ENCODE measurements around the gene PRR11. TPM values are rescaled to one million over a fixed set of nuclear protein-coding genes. Genes with fewer than 3 reads are reported as not detected.

The PRR11 gene
- total and polyA plus RNA-seq, 2 donors (not counting 1 experiment from before 2014, with no cell fraction given) = 6.1 to 18.9 TPM

DNA sequence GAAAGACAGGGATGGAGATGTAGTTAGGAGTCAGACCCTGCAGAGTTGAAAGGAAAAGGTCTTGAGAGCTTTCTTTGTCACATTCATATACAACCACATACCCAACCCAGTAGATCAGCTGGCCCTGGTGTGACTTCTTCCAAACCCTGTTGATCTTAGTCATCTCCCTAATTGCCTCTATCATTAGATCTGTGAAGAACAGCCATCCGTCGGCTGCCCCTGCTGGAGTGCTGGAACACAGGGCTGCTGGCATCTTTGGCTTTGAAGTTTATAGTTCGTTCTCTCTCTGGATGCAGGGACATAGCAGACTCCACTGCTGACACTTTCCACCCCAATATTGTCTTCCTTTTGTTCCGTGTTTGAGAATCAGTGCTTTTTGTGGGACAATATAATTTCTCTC is 43.9 kb downstream of the PRR11 start:
- TF ChIP-seq, protein P1, sequence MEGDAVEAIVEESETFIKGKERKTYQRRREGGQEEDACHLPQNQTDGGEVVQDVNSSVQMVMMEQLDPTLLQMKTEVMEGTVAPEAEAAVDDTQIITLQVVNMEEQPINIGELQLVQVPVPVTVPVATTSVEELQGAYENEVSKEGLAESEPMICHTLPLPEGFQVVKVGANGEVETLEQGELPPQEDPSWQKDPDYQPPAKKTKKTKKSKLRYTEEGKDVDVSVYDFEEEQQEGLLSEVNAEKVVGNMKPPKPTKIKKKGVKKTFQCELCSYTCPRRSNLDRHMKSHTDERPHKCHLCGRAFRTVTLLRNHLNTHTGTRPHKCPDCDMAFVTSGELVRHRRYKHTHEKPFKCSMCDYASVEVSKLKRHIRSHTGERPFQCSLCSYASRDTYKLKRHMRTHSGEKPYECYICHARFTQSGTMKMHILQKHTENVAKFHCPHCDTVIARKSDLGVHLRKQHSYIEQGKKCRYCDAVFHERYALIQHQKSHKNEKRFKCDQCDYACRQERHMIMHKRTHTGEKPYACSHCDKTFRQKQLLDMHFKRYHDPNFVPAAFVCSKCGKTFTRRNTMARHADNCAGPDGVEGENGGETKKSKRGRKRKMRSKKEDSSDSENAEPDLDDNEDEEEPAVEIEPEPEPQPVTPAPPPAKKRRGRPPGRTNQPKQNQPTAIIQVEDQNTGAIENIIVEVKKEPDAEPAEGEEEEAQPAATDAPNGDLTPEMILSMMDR (conservative IDR thresholded peaks at IDR 0.05 in 1 of 2, IDR thresholded peaks at IDR 0.05 in 1 of 2; ENCODE audit: low read depth in 1 of 2, low read length in 2 of 2) = no peak
- TF ChIP-seq EZH2 (IDR thresholded peaks at IDR 0.05; ENCODE audit: low read length, missing control alignments) = no peak
- Histone ChIP-seq H3K9me3 (ENCODE audit: control insufficient read depth, insufficient read depth, low read depth, low read length) (no peaks in the 10 kb centered on the region), H3K4me2 (ENCODE audit: extremely low read depth, insufficient read depth, low read length) (no peak overlapping the region), H3K4me3 (replicated peaks in 1 of 4; ENCODE audit: control extremely low read depth in 1 of 4, insufficient read depth in 1 of 4, low read depth in 3 of 4, low read length in 4 of 4) (no peak overlapping the region), H2AFZ (ENCODE audit: low read length) (no peak overlapping the region), H3K27ac (ENCODE audit: insufficient read depth, low read length) (no peak overlapping the region), H3K36me3 (ENCODE audit: control insufficient read depth, insufficient read depth, low read length) (peaks cover 2% of the 10 kb centered on the region), H3K4me1 (ENCODE audit: control insufficient read depth, extremely low read depth, insufficient read depth, low read length) (no peaks in the 10 kb centered on the region), H4K20me1 (ENCODE audit: control insufficient read depth, extremely low read depth, insufficient read depth, low read length) (no peaks in the 10 kb centered on the region), H3K9ac (ENCODE audit: insufficient read depth, low read length) (no peak overlapping the region), H3K79me2 (ENCODE audit: control insufficient read depth, insufficient read depth, low read length) (no peaks in the 10 kb centered on the region), H3K27me3 (ENCODE audit: control insufficient read depth, insufficient read depth, low read length) (no peaks in the 10 kb centered on the region)
- no peak for DNase-seq (ENCODE audit: low read depth in 2 of 2)

DNA sequence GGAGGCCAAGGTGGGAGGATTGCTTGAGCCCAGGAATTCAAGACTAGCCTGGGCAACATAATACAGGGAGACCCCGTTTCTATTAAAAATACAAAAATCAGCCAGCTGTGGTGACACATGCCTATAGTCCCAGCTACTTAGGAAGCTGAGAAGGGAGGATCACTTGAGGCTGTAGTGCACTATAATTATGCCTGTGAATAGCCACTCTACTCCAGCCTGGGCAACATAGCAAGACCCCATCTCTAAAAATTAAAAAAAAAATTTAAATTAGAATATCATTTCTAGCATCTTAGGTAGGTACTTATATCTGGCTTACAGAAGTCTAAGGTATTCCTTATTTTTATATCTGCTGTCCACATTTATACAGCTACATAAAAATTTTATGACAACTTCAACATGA is 46.8 kb downstream of the PRR11 start:
- no peak overlapping the region for H3K4me2 ChIP-seq (ENCODE audit: extremely low read depth, insufficient read depth, low read length)
- no peak overlapping the region for H3K9ac ChIP-seq (ENCODE audit: insufficient read depth, low read length)
- no peaks in the 10 kb centered on the region for H3K27me3 ChIP-seq (ENCODE audit: control insufficient read depth, insufficient read depth, low read length)
- no peaks in the 10 kb centered on the region for H3K4me1 ChIP-seq (ENCODE audit: control insufficient read depth, extremely low read depth, insufficient read depth, low read length)
- DNase-seq (ENCODE audit: low read depth in 2 of 2) = no peak
- H3K9me3 ChIP-seq (ENCODE audit: control insufficient read depth, insufficient read depth, low read depth, low read length) = no peaks in the 10 kb centered on the region
- H2AFZ ChIP-seq (ENCODE audit: low read length) = no peak overlapping the region
- H3K79me2 ChIP-seq (ENCODE audit: control insufficient read depth, insufficient read depth, low read length) = no peaks in the 10 kb centered on the region
- TF ChIP-seq, protein P1 (conservative IDR thresholded peaks at IDR 0.05 in 1 of 2, IDR thresholded peaks at IDR 0.05 in 1 of 2; ENCODE audit: low read depth in 1 of 2, low read length in 2 of 2) = no peak
- TF ChIP-seq EZH2 (IDR thresholded peaks at IDR 0.05; ENCODE audit: low read length, missing control alignments) = no peak
- no peaks in the 10 kb centered on the region for H4K20me1 ChIP-seq (ENCODE audit: control insufficient read depth, extremely low read depth, insufficient read depth, low read length)
- H3K4me3 ChIP-seq (replicated peaks in 1 of 4; ENCODE audit: control extremely low read depth in 1 of 4, insufficient read depth in 1 of 4, low read depth in 3 of 4, low read length in 4 of 4) = no peak overlapping the region
- peaks cover 2% of the 10 kb centered on the region for H3K36me3 ChIP-seq (ENCODE audit: control insufficient read depth, insufficient read depth, low read length)
- H3K27ac ChIP-seq (ENCODE audit: insufficient read depth, low read length) = no peak overlapping the region

DNA sequence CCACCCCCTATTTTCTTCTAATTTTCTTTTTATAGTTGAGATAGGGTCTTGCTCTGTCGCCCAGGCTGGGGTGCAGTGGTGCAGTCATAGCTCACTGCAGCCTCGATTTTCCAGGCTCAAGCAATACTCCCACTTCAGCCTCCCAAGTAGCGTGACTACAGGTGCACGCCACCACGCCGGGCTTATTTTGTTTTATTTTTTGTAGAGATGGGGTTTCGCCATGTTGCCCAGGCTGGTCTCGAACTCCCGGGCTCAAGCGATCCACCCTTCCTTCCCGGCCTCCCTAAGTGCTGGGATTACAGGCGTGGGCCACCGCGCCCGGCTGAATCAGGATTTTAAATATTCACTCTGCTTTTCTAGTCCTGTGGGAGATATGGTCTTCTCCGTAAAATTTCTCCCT is 63.8 kb downstream of the PRR11 start:
- Histone ChIP-seq H4K20me1 (ENCODE audit: control insufficient read depth, extremely low read depth, insufficient read depth, low read length) (no peaks in the 10 kb centered on the region), H3K4me3 (replicated peaks in 1 of 4; ENCODE audit: control extremely low read depth in 1 of 4, insufficient read depth in 1 of 4, low read depth in 3 of 4, low read length in 4 of 4) (no peak overlapping the region), H3K4me2 (ENCODE audit: extremely low read depth, insufficient read depth, low read length) (no peak overlapping the region), H3K9ac (ENCODE audit: insufficient read depth, low read length) (no peak overlapping the region), H3K27me3 (ENCODE audit: control insufficient read depth, insufficient read depth, low read length) (no peaks in the 10 kb centered on the region), H2AFZ (ENCODE audit: low read length) (no peak overlapping the region), H3K9me3 (ENCODE audit: control insufficient read depth, insufficient read depth, low read depth, low read length) (no peaks in the 10 kb centered on the region), H3K27ac (ENCODE audit: insufficient read depth, low read length) (no peak overlapping the region), H3K36me3 (ENCODE audit: control insufficient read depth, insufficient read depth, low read length) (no peaks in the 10 kb centered on the region), H3K79me2 (ENCODE audit: control insufficient read depth, insufficient read depth, low read length) (no peaks in the 10 kb centered on the region), H3K4me1 (ENCODE audit: control insufficient read depth, extremely low read depth, insufficient read depth, low read length) (no peaks in the 10 kb centered on the region)
- TF ChIP-seq, protein P1 (conservative IDR thresholded peaks at IDR 0.05 in 1 of 2, IDR thresholded peaks at IDR 0.05 in 1 of 2; ENCODE audit: low read depth in 1 of 2, low read length in 2 of 2) = no peak
- TF ChIP-seq EZH2 (IDR thresholded peaks at IDR 0.05; ENCODE audit: low read length, missing control alignments) = no peak
- DNase-seq (ENCODE audit: low read depth in 2 of 2) = no peak

All from fibroblast of lung (primary cell).